Measurements from ENCODE around the gene FAM83F.

The FAM83F gene

GRCh38 chr22:39994041-39994565, 651 bp upstream of the FAM83F start:
- no peak for DNase-seq (ENCODE audit: low spot score)

GRCh38 chr22:39995393-39996252, 869 bp downstream of the FAM83F start:
- no peak for DNase-seq (ENCODE audit: low spot score)

GRCh38 chr22:39996732-39997131, 2.0 kb downstream of the FAM83F start:
- DNase-seq (ENCODE audit: low spot score): no peak

- no peak for DNase-seq (ENCODE audit: low spot score)
Observed at GRCh38 chr22:39997421-39997820, 2.7 kb downstream of the FAM83F start.

- DNase-seq (ENCODE audit: low spot score): no peak
Observed at GRCh38 chr22:39997939-39998726, 3.4 kb downstream of the FAM83F start.

- no peak for DNase-seq (ENCODE audit: low spot score)
Observed at GRCh38 chr22:39999144-39999757, 4.5 kb downstream of the FAM83F start.

- DNase-seq (ENCODE audit: low spot score): no peak
Observed at GRCh38 chr22:40000171-40000570, 5.4 kb downstream of the FAM83F start.

GRCh38 chr22:40001106-40001505, 6.4 kb downstream of the FAM83F start:
- DNase-seq (ENCODE audit: low spot score): no peak

- no peak for DNase-seq (ENCODE audit: low spot score)
Observed at GRCh38 chr22:40001800-40002577, 7.2 kb downstream of the FAM83F start.

GRCh38 chr22:40002935-40003715, 8.4 kb downstream of the FAM83F start:
- DNase-seq (ENCODE audit: low spot score): no peak

- no peak for DNase-seq (ENCODE audit: low spot score)
Observed at GRCh38 chr22:40004836-40005235, 10.1 kb downstream of the FAM83F start.

- DNase-seq (ENCODE audit: low spot score): no peak
Observed at GRCh38 chr22:40006641-40007040, 11.9 kb downstream of the FAM83F start.

- DNase-seq (ENCODE audit: low spot score): no peak
Observed at GRCh38 chr22:40007853-40008710, 13.3 kb downstream of the FAM83F start.

- DNase-seq (ENCODE audit: low spot score): no peak
Observed at GRCh38 chr22:40008726-40009291, 14.1 kb downstream of the FAM83F start.

- no peak for DNase-seq (ENCODE audit: low spot score)
Observed at GRCh38 chr22:40009292-40009774, 14.6 kb downstream of the FAM83F start.

GRCh38 chr22:40009951-40010671, 15.4 kb downstream of the FAM83F start:
- no peak for DNase-seq (ENCODE audit: low spot score)

GRCh38 chr22:40010746-40011145, 16.0 kb downstream of the FAM83F start:
- no peak for DNase-seq (ENCODE audit: low spot score)

- DNase-seq (ENCODE audit: low spot score): no peak
Observed at GRCh38 chr22:40014667-40015248, 20.0 kb downstream of the FAM83F start.
